Prostate gland (tissue), 2 donors: ENCODE results near the gene DSTN. TPM values are rescaled to one million over a fixed set of nuclear protein-coding genes. Genes with fewer than 3 reads are reported as not detected.

Source experiments
- DNase-seq: peaks from one replicate; pipeline ENCODE4 v3.0.0-alpha.2; 2019; ENCODE audit warnings: low spot score
- H3K27ac ChIP-seq, 2 donors: fragments of 200-600 bp; sonication (generic); 2 replicates each; pipeline ENCODE4 v1.5.1; 2017 to 2019
- H3K27me3 ChIP-seq: fragments of 200-600 bp; sonication (generic); replicated peaks from 2 replicates; pipeline ENCODE4 v1.5.1; 2019; ENCODE audit not compliant: insufficient read depth
- H3K36me3 ChIP-seq, 2 donors: fragments of 200-600 bp; sonication (generic); 1 replicate in 1 of 2; 2 replicates in 1 of 2; pipeline versions ENCODE4 v1.5.1 to v1.8.1; 2017 to 2019
- H3K4me1 ChIP-seq: fragments of 200-600 bp; sonication (generic); replicated peaks from 2 replicates; pipeline ENCODE4 v1.5.1; 2019
- H3K4me3 ChIP-seq, 2 donors: fragments of 200-600 bp; sonication (generic); 2 replicates each; pipeline ENCODE4 v1.5.1; 2017 to 2019
- H3K9me3 ChIP-seq: fragments of 200-600 bp; sonication (generic); 2 replicates; pipeline ENCODE4 v1.5.1; 2017
- CTCF ChIP-seq, 4 experiments: fragments of 200-600 bp in 2 of 4; fragments of 450-650 bp in 2 of 4; sonication (generic) in 2 of 4; IDR thresholded peaks; 1 replicate in 3 of 4; 2 replicates in 1 of 4; pipeline ENCODE4 v1.5.1; 2016 to 2019; ENCODE audit warnings: antibody characterized with exemption in 4 of 4, mild to moderate bottlenecking in 2 of 4, moderate library complexity in 2 of 4
- POLR2A ChIP-seq: fragments of 450-650 bp; IDR thresholded peaks from one replicate; pipeline ENCODE4 v1.6.1; 2016; ENCODE audit warnings: antibody characterized with exemption, mild to moderate bottlenecking
- POLR2AphosphoS5 ChIP-seq: sonication (generic); formaldehyde crosslinking; IDR thresholded peaks from one replicate; pipeline ENCODE4 v1.6.1; 2017; ENCODE audit warnings: antibody characterized with exemption
- WGBS: methylation state at CpG from one replicate; pipeline ENCODE4 v1.1.5; 2018; 5-methylcytosine and 5-hydroxymethylcytosine counted together
- intact Hi-C: fragments of 100-400 bp; cut with DNase I; formaldehyde crosslinking; loops from one replicate; pipeline ENCODE4 v1.14.2; 2022
- total RNA-seq, 2 donors: library from RNA; depleted of rRNA; stranded (reverse); fragments of >200 nt; gene quantifications; one replicate each; pipeline ENCODE4 v1.1.0, GENCODE V29; 2016

The DSTN gene
- total RNA-seq, 2 donors from 2014 or later: 284 to 559 TPM

GRCh38 chr20:17538517-17539170, 31.2 kb upstream of the DSTN start:
- TF ChIP-seq POLR2A: no peak
- TF ChIP-seq CTCF (IDR thresholded peaks at IDR 0.05): no peak
- no peak for TF ChIP-seq POLR2AphosphoS5
- intact Hi-C loops: loop anchor here (10.0 kb wide), 3 partner anchors 146 to 456 kb away; partner anchors contain the start of gene RRBP1
- H3K9me3 ChIP-seq: no peaks in the 10 kb centered on the region
- H3K27ac ChIP-seq: no peak overlapping the region
- no peaks in the 10 kb centered on the region for H3K36me3 ChIP-seq
- DNase-seq: no peak
- H3K4me1 ChIP-seq: no peaks in the 10 kb centered on the region
- no peak overlapping the region for H3K4me3 ChIP-seq
- WGBS: 44% methylated on average over 7 of the region's 7 CpGs
- H3K27me3 ChIP-seq: no peaks in the 10 kb centered on the region

- TF ChIP-seq POLR2A: no peak
- no peak for TF ChIP-seq POLR2AphosphoS5
- TF ChIP-seq CTCF (IDR thresholded peaks at IDR 0.05): no peak
- no peak overlapping the region for H3K4me3 ChIP-seq
- no peaks in the 10 kb centered on the region for H3K4me1 ChIP-seq
- H3K9me3 ChIP-seq: no peaks in the 10 kb centered on the region
- intact Hi-C loops: no loop called here
- DNase-seq: no peak
- H3K36me3 ChIP-seq: no peaks in the 10 kb centered on the region
- no peaks in the 10 kb centered on the region for H3K27me3 ChIP-seq
- WGBS: 94% methylated on average over 3 of the region's 3 CpGs
- no peak overlapping the region for H3K27ac ChIP-seq
These were observed 28.3 kb upstream of the DSTN start for GRCh38 chr20:17541596-17541995.

DNA sequence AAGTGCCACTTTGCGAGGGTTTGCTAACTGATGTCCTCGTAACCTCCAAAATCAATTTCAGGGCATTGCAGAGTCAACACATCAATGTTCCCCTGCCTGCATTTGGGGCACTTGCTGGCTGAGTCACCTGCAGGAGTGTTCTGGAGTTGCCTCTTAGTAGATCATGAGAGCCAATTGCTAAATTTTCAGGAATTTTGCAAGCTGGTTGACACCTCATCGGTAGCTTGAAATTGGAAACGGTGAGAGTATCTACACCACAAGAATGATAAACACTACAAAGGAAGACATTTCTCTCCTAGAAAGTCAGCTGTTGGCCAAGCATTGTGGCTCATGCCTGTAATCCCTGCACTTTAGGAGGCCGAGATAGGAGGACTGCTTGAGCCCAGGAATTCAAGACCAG, 27.9 kb upstream of the DSTN start:
- 82% methylated on average over 5 of the region's 5 CpGs for WGBS
- Histone ChIP-seq H3K36me3 (no peaks in the 10 kb centered on the region), H3K27ac (no peak overlapping the region), H3K4me3 (no peak overlapping the region), H3K9me3 (no peaks in the 10 kb centered on the region), H3K27me3 (no peaks in the 10 kb centered on the region), H3K4me1 (no peaks in the 10 kb centered on the region)
- no peak for TF ChIP-seq CTCF (IDR thresholded peaks at IDR 0.05)
- TF ChIP-seq POLR2AphosphoS5: no peak
- TF ChIP-seq POLR2A: no peak
- intact Hi-C loops: no loop called here
- DNase-seq: no peak

DNA sequence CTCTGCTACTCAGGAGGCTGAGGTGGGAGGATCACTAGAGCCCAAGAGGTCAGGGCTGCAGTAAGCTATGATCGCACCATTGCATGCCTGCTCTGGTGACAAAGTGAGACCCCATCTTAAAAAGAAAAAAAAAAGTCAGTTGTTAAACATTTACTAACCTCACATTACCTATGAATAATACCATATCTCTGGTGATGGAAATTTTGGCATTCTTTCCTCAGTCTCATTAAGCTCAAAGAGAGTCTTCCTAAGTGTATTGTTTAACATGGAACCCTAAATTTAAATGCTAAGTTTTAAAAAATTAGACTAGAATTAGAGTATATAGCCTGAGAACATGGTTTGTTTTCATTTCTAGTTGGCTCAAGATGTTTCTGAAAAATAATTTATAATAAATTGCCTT, 27.4 kb upstream of the DSTN start:
- no peaks in the 10 kb centered on the region for H3K36me3 ChIP-seq
- no peaks in the 10 kb centered on the region for H3K27me3 ChIP-seq
- no peak overlapping the region for H3K4me3 ChIP-seq
- no peaks in the 10 kb centered on the region for H3K4me1 ChIP-seq
- H3K9me3 ChIP-seq: no peaks in the 10 kb centered on the region
- WGBS: 100% methylated on average over 1 of the region's 1 CpG
- TF ChIP-seq POLR2A (no peak), CTCF (IDR thresholded peaks at IDR 0.05) (no peak), POLR2AphosphoS5 (no peak)
- DNase-seq: no peak
- intact Hi-C loops: no loop called here
- peak overlapping the region; percentile 4 for H3K27ac ChIP-seq

DNA sequence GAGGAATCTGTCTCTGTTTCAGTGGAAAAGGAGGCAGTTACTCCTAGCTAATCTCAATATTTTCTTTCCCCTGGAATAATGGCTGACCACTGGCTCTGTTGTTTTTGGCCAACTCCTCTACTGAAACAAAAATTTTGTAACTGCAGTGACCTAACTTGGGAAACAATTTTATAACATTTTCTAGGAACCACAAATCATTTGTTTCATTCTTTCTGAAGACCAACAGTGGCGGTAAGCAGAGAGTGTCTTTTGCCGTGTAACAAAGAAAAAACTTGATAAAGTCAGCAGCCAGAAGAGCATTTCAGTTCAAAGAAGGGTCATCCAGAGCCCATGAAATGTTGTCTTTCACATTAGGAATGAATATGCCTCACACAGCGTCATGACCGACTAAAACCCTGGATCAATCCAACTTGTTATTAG, 26.9 kb upstream of the DSTN start:
- Histone ChIP-seq H3K4me1 (no peaks in the 10 kb centered on the region), H3K4me3 (no peak overlapping the region), H3K9me3 (no peaks in the 10 kb centered on the region), H3K27ac (peak overlapping the region; percentile 4), H3K27me3 (no peaks in the 10 kb centered on the region), H3K36me3 (no peaks in the 10 kb centered on the region)
- TF ChIP-seq CTCF (IDR thresholded peaks at IDR 0.05): no peak
- TF ChIP-seq POLR2A: no peak
- TF ChIP-seq POLR2AphosphoS5: no peak
- intact Hi-C loops: no loop called here
- no peak for DNase-seq
- 56% methylated on average over 4 of the region's 4 CpGs for WGBS
